ENCODE measurements around the gene DTNB.

Gene DTNB

GRCh38 chr2:25586726-25587144, 86.6 kb downstream of the DTNB start:
- Histone ChIP-seq H3K36me3 (ENCODE audit: control insufficient read depth, insufficient read depth, low read length, severe bottlenecking) (no peaks in the 10 kb centered on the region), H3K9me3 (ENCODE audit: control insufficient read depth, low read length) (no peaks in the 10 kb centered on the region), H3K27me3 (replicated peaks; ENCODE audit: control insufficient read depth, insufficient read depth, low read length) (no peaks in the 10 kb centered on the region), H3K9ac (ENCODE audit: low read length) (no peak overlapping the region), H3K4me1 (ENCODE audit: control insufficient read depth, insufficient read depth, low read length) (peaks cover 9% of the 10 kb centered on the region), H3K4me3 (ENCODE audit: low read length) (no peak overlapping the region)
- DNase-seq (ENCODE audit: low read depth) = peak; percentile 22

- Histone ChIP-seq H3K4me1 (ENCODE audit: control insufficient read depth, insufficient read depth, low read length) (peaks cover 9% of the 10 kb centered on the region), H3K27me3 (replicated peaks; ENCODE audit: control insufficient read depth, insufficient read depth, low read length) (no peaks in the 10 kb centered on the region), H3K9me3 (ENCODE audit: control insufficient read depth, low read length) (no peaks in the 10 kb centered on the region), H3K4me3 (ENCODE audit: low read length) (no peak overlapping the region), H3K9ac (ENCODE audit: low read length) (no peak overlapping the region), H3K36me3 (ENCODE audit: control insufficient read depth, insufficient read depth, low read length, severe bottlenecking) (no peaks in the 10 kb centered on the region)
- DNase-seq (ENCODE audit: low read depth) = no peak
Measured at GRCh38 chr2:25585189-25585588, 88.2 kb downstream of the DTNB start.

- H3K36me3 ChIP-seq (ENCODE audit: control insufficient read depth, insufficient read depth, low read length, severe bottlenecking) = no peaks in the 10 kb centered on the region
- peaks cover 7% of the 10 kb centered on the region for H3K4me1 ChIP-seq (ENCODE audit: control insufficient read depth, insufficient read depth, low read length)
- DNase-seq (ENCODE audit: low read depth) = no peak
- H3K4me3 ChIP-seq (ENCODE audit: low read length) = no peak overlapping the region
- no peaks in the 10 kb centered on the region for H3K27me3 ChIP-seq (replicated peaks; ENCODE audit: control insufficient read depth, insufficient read depth, low read length)
- no peak overlapping the region for H3K9ac ChIP-seq (ENCODE audit: low read length)
- no peaks in the 10 kb centered on the region for H3K9me3 ChIP-seq (ENCODE audit: control insufficient read depth, low read length)
Measured at GRCh38 chr2:25582077-25582830, 91.1 kb downstream of the DTNB start.

- no peak for DNase-seq (ENCODE audit: low read depth)
- Histone ChIP-seq H3K9ac (ENCODE audit: low read length) (no peak overlapping the region), H3K4me1 (ENCODE audit: control insufficient read depth, insufficient read depth, low read length) (no peaks in the 10 kb centered on the region), H3K36me3 (ENCODE audit: control insufficient read depth, insufficient read depth, low read length, severe bottlenecking) (no peaks in the 10 kb centered on the region), H3K4me3 (ENCODE audit: low read length) (no peak overlapping the region), H3K9me3 (ENCODE audit: control insufficient read depth, low read length) (no peaks in the 10 kb centered on the region), H3K27me3 (replicated peaks; ENCODE audit: control insufficient read depth, insufficient read depth, low read length) (no peaks in the 10 kb centered on the region)
Measured at GRCh38 chr2:25576596-25576995, 96.8 kb downstream of the DTNB start.

GRCh38 chr2:25572638-25573037, 100.7 kb downstream of the DTNB start:
- Histone ChIP-seq H3K36me3 (ENCODE audit: control insufficient read depth, insufficient read depth, low read length, severe bottlenecking) (no peaks in the 10 kb centered on the region), H3K4me1 (ENCODE audit: control insufficient read depth, insufficient read depth, low read length) (peaks cover 3% of the 10 kb centered on the region), H3K9ac (ENCODE audit: low read length) (no peak overlapping the region), H3K9me3 (ENCODE audit: control insufficient read depth, low read length) (no peaks in the 10 kb centered on the region), H3K4me3 (ENCODE audit: low read length) (no peak overlapping the region), H3K27me3 (replicated peaks; ENCODE audit: control insufficient read depth, insufficient read depth, low read length) (no peaks in the 10 kb centered on the region)
- DNase-seq (ENCODE audit: low read depth) = no peak

GRCh38 chr2:25570161-25570845, 103.1 kb downstream of the DTNB start:
- Histone ChIP-seq H3K4me1 (ENCODE audit: control insufficient read depth, insufficient read depth, low read length) (peaks cover 14% of the 10 kb centered on the region), H3K9me3 (ENCODE audit: control insufficient read depth, low read length) (no peaks in the 10 kb centered on the region), H3K27me3 (replicated peaks; ENCODE audit: control insufficient read depth, insufficient read depth, low read length) (no peaks in the 10 kb centered on the region), H3K9ac (ENCODE audit: low read length) (no peak overlapping the region), H3K36me3 (ENCODE audit: control insufficient read depth, insufficient read depth, low read length, severe bottlenecking) (no peaks in the 10 kb centered on the region), H3K4me3 (ENCODE audit: low read length) (no peak overlapping the region)
- peak; percentile 6 for DNase-seq (ENCODE audit: low read depth)

- DNase-seq (ENCODE audit: low read depth) = peak; percentile 78
- no peaks in the 10 kb centered on the region for H3K36me3 ChIP-seq (ENCODE audit: control insufficient read depth, insufficient read depth, low read length, severe bottlenecking)
Measured at GRCh38 chr2:25567406-25567805, 106.0 kb downstream of the DTNB start.

GRCh38 chr2:25566694-25567093, 106.7 kb downstream of the DTNB start:
- peak; percentile 15 for DNase-seq (ENCODE audit: low read depth)
- Histone ChIP-seq H3K4me3 (ENCODE audit: low read length) (no peak overlapping the region), H3K36me3 (ENCODE audit: control insufficient read depth, insufficient read depth, low read length, severe bottlenecking) (no peaks in the 10 kb centered on the region), H3K27me3 (replicated peaks; ENCODE audit: control insufficient read depth, insufficient read depth, low read length) (no peaks in the 10 kb centered on the region), H3K9ac (ENCODE audit: low read length) (no peak overlapping the region), H3K4me1 (ENCODE audit: control insufficient read depth, insufficient read depth, low read length) (peaks cover 14% of the 10 kb centered on the region), H3K9me3 (ENCODE audit: control insufficient read depth, low read length) (no peaks in the 10 kb centered on the region)

More at GRCh38 chr2:25567406-25567805, 106.0 kb downstream of the DTNB start:
- H3K4me1 ChIP-seq (ENCODE audit: control insufficient read depth, insufficient read depth, low read length) = peaks cover 14% of the 10 kb centered on the region
- no peak overlapping the region for H3K9ac ChIP-seq (ENCODE audit: low read length)
- no peaks in the 10 kb centered on the region for H3K27me3 ChIP-seq (replicated peaks; ENCODE audit: control insufficient read depth, insufficient read depth, low read length)
- no peaks in the 10 kb centered on the region for H3K9me3 ChIP-seq (ENCODE audit: control insufficient read depth, low read length)
- no peak overlapping the region for H3K4me3 ChIP-seq (ENCODE audit: low read length)

- no peak for DNase-seq (ENCODE audit: low read depth)
- H3K4me3 ChIP-seq (ENCODE audit: low read length) = no peak overlapping the region
- H3K4me1 ChIP-seq (ENCODE audit: control insufficient read depth, insufficient read depth, low read length) = peaks cover 14% of the 10 kb centered on the region
- no peaks in the 10 kb centered on the region for H3K9me3 ChIP-seq (ENCODE audit: control insufficient read depth, low read length)
- no peaks in the 10 kb centered on the region for H3K36me3 ChIP-seq (ENCODE audit: control insufficient read depth, insufficient read depth, low read length, severe bottlenecking)
- no peaks in the 10 kb centered on the region for H3K27me3 ChIP-seq (replicated peaks; ENCODE audit: control insufficient read depth, insufficient read depth, low read length)
- no peak overlapping the region for H3K9ac ChIP-seq (ENCODE audit: low read length)
Measured at GRCh38 chr2:25566094-25566493, 107.3 kb downstream of the DTNB start.

- H3K4me1 ChIP-seq (ENCODE audit: control insufficient read depth, insufficient read depth, low read length) = peaks cover under 1% of the 10 kb centered on the region
- DNase-seq (ENCODE audit: low read depth) = no peak
- no peaks in the 10 kb centered on the region for H3K9me3 ChIP-seq (ENCODE audit: control insufficient read depth, low read length)
- no peak overlapping the region for H3K9ac ChIP-seq (ENCODE audit: low read length)
- no peaks in the 10 kb centered on the region for H3K36me3 ChIP-seq (ENCODE audit: control insufficient read depth, insufficient read depth, low read length, severe bottlenecking)
- H3K27me3 ChIP-seq (replicated peaks; ENCODE audit: control insufficient read depth, insufficient read depth, low read length) = no peaks in the 10 kb centered on the region
- H3K4me3 ChIP-seq (ENCODE audit: low read length) = no peak overlapping the region
Measured at GRCh38 chr2:25561136-25561850, 112.1 kb downstream of the DTNB start.

GRCh38 chr2:25559148-25559547, 114.2 kb downstream of the DTNB start:
- DNase-seq (ENCODE audit: low read depth) = no peak
- H3K9ac ChIP-seq (ENCODE audit: low read length) = no peak overlapping the region
- H3K27me3 ChIP-seq (replicated peaks; ENCODE audit: control insufficient read depth, insufficient read depth, low read length) = no peaks in the 10 kb centered on the region
- H3K36me3 ChIP-seq (ENCODE audit: control insufficient read depth, insufficient read depth, low read length, severe bottlenecking) = no peaks in the 10 kb centered on the region
- no peaks in the 10 kb centered on the region for H3K9me3 ChIP-seq (ENCODE audit: control insufficient read depth, low read length)
- H3K4me1 ChIP-seq (ENCODE audit: control insufficient read depth, insufficient read depth, low read length) = no peaks in the 10 kb centered on the region
- H3K4me3 ChIP-seq (ENCODE audit: low read length) = no peak overlapping the region

Data from adipocyte (in vitro differentiated cells).